HG03558 (cell line): ENCODE measurements around the gene GPR158.

Source experiments
- ATAC-seq: cut with Tn5 transposase; IDR thresholded peaks from one replicate; pipeline ENCODE4 v1.9.1; 2021; ENCODE audit warnings: moderate number of reproducible peaks; ENCODE audit not compliant: unreplicated experiment; ENCODE audit errors: extremely low read depth

Gene GPR158

GRCh38 chr10:25642721-25643120 is 467.9 kb downstream of the GPR158 start:
- ATAC-seq: no peak

- ATAC-seq: no peak
Measured at GRCh38 chr10:25646371-25646770, 471.6 kb downstream of the GPR158 start.

GRCh38 chr10:25651534-25651933 is 476.7 kb downstream of the GPR158 start:
- no peak for ATAC-seq
